ENCODE data around the gene ATN1.
"Not testable (repeated sequence)": the region's sequence is repeated elsewhere in the genome, so short reads cannot be mapped to it uniquely, and the experiment has no call there.

Gene ATN1

DNA sequence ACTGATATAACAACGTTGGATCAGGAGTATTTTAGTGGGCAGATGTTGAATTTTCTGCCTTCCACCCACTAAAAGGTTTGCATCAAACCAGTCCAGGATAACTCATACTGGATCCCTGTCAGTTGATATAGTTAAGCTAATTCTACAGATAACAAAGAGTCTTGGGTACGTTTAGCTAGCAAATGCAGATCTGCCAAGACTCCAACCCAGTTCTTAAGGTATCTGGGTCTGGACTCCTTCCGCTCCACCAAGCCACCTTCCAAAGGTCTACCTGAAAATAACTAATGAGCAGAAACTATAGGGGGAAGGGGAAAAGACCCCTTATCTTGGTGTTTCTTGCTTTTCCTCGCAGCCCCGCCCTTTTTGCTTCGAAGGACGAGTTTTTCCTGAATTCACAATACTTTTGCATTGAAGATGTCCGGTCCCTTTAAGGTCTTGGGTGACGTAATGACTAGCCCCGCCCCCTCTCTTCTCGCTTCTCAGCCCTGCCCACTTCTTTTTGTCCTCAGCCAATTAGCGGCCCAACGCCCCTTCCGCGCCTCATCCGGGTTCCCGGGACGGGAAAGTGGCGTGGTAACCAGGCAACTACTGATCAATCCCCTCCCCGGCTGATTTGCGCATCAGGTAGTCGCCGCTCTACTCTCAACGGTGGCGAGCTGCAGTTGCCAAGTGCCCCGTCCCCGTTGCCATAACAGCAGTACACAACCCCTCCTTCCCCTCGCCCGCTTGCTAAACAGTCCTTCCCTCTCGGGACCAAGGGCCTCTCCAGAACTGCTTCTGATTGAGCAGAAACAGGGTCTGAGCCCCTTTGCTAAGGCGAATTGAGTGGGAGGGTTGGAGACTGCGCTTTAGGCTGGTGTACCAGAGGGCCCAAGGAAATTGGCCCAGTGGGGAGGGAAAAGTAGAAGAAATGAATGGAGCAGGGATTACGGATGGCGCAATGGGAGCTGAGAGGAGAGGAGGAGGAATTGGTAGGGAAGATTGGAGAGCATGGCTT lies 23.2 kb upstream of the ATN1 start, which contains the start of gene LRRC23:
Gene LRRC23 (plus strand): TSS at position 543 of the 997 bp plus-strand sequence. CDS start 812 bp downstream, outside the sequence.
- peak; percentile 95 to 97 for DNase-seq

DNA sequence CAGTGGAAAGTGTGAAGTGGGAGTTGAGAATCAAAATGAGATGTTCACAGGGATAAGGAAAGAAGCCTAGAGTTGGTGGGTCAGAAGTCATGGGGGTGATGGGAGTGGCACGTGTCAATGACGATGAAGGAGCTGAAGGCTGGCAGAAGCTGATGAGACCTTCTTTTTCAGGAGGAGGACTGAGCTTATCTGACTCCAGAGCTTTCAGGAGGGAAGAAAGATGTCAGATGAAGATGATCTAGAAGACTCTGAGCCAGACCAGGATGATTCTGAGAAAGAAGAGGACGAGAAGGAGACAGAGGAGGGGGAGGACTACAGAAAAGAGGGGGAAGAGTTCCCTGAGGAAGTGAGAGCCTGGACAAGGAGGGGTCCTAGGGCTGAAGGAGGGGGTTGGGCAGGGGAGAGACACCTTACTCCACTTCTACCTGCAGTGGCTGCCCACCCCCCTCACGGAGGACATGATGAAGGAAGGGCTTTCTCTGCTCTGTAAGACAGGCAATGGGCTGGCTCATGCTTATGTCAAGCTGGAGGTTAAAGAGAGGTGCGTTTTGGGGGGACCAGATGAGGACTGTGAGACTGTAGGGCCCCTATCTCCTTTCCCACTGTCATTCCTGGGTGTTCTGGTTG lies 22.2 kb upstream of the ATN1 start:
- no peak for DNase-seq

DNA sequence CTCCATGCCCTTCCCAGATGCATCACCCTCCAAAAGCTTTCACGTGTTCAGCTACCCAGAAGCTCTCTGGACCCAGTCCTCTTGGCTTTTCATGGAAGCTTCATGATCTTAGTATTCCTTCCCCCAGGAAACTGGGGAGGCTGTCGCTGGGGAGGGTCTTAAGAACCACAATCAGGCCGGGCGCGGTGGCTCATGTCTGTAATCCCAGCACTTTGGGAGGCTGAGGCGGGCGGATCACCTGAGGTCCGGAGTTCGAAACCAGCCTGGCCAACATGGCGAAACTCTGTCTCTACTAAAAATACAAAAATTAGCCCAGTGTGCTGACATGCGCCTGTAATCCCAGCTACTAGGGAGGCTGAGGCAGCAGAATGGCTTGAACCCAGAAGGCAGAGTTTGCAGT lies 19.6 kb upstream of the ATN1 start:
- not testable (repeated sequence) for DNase-seq

DNA sequence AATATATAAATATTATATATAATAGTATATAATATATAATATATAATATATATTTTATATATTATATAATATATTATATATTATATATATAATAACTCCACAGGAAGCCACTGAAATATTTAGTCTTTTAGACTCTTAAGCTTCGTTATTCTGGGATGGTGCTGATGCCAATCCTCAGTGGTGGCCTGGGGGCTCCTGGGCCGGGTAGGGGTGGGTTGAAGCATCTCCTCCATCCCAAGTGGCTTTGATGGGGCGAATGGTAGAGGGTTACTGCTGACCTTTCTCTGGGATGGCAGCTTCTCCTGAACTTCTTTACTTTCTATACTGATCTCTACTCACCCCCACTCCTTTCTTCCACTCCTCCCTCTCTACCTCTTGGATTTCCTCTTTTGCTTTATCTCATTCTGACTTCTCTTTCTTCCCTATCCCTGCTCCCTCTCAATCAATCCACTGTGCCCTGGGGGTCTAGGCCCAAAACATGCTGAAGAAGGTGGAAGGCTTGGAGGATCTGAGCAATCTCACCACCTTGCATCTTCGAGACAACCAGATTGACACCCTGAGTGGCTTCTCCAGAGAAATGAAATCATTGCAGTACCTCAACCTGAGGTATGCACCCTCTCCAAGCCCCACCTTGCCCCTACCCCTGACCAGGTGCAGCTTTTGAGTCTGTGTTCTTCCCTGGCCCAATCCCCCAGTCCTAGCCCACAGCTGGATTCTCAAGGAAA lies 18.2 kb upstream of the ATN1 start:
- DNase-seq = no peak

DNA sequence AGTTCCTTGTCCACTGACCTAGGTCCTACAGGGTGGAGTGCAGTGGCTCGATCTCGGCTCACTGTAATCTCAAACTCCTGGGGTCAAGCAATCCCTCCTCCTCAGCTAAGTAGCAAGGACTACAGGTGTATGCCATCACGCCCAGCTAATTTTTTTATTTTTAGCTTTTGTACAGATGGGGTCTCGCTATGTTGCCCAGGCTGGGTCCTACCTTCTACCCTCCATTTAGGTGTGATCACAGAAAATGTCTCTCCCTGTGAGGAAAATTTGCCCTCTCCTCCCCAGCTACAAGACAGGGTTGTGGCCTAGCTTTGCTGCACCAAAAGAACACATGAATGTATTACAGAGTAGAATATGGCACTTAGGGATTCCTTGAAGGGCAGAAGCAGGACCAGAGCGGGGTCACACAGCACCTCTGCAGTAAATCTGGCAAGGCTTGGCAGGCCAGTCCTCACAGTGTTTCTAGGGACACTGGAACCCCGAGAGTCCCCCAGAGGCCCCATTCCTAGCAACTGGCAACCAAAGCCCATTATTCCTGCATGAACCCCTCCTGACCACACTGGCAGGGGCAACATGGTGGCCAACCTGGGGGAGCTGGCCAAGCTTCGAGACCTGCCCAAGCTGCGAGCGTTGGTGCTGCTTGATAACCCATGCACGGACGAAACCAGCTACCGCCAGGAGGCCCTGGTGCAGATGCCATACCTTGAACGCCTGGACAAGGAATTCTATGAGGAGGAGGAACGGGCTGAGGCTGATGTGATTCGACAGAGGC lies 15.4 kb upstream of the ATN1 start:
- DNase-seq = no peak

DNA sequence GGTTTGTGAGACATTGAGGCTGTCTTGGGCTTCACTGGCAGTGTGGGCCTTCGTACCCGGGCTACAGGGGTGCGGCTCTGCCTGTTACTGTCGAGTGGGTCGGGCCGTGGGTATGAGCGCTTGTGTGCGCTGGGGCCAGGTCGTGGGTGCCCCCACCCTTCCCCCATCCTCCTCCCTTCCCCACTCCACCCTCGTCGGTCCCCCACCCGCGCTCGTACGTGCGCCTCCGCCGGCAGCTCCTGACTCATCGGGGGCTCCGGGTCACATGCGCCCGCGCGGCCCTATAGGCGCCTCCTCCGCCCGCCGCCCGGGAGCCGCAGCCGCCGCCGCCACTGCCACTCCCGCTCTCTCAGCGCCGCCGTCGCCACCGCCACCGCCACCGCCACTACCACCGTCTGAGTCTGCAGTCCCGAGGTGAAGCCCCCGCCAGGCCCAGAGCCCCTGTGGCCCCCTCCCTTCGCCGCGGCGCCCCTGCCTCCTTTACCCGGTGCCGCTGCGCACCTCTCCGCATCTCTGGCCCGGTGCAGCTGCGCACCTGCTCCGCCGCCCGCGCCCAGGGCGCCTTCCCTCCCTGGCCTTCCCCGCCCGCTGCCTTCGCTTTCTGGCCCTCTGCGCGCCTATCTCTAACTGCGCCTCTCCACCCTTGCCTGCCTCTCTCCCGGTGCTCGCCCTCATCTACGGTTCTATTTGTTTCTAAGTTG lies 13.4 kb upstream of the ATN1 start, which contains the start of gene ENO2:
Gene ENO2 (plus strand): TSS at position 335 of the 701 bp plus-strand sequence. CDS start 1,253 bp downstream, outside the sequence.
- peak in 1 of 2 donors; percentile 52 for DNase-seq

DNA sequence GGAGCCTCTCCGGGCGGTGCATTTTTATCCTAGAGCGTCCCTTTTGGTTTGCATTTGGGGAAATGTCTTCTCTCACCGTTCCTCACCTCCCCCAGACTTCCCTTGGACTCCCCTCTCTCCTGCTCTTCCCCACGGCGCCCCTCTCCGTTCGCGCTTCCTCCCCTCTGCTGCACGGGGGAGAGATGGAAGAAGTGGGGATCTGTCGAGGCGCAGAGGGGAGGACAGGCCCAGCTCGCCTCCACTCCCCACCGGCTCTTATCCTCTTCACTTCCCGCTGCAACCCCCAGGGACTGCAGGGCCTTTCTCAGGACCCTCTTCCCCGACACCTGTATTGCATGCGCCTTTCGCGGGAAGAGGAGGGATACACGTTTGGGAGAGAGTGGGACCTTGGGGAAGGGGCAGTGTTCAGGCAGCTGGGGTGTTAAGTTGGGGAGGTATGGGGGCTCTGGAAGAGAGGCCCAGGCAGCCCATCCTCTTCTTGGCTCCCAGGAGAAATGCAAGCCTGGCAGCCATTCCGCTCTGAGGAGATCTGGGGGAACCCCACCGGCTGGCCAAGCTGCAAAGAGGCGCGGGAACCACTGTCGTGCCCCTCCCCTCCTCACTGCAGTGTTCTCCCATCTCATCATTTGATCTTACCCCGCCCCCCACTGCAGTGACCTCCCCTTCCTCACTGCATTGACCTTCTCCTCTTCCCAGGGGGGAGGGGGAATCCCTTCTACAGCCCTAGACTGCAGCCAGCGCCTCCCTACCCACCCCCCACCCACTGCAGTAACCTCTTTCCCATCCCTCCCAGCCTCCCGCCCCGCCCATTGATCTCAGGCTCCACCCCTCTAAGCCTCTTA lies 12.6 kb upstream of the ATN1 start:
- DNase-seq = no peak

DNA sequence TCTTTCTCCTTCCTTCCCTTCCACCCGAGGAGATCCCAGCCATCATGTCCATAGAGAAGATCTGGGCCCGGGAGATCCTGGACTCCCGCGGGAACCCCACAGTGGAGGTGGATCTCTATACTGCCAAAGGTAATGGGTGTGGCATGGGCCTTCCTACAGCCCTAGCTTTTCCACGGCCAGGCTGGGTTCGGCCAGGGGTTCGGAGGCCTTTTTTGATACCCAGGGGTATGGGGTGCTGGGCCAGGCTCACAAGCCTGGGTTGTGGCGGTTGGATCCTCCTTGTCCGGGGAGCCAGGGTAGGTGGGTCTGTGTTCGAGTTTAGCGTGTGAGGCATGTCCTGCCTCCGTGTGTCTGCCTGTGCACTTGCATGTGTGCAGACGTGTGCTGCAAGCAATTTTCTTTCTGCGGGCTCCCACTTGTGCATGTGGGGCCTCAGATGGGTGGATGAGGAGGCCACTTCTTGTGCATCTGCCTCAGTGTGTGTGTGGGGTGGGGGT lies 11.9 kb upstream of the ATN1 start:
- DNase-seq = no peak

DNA sequence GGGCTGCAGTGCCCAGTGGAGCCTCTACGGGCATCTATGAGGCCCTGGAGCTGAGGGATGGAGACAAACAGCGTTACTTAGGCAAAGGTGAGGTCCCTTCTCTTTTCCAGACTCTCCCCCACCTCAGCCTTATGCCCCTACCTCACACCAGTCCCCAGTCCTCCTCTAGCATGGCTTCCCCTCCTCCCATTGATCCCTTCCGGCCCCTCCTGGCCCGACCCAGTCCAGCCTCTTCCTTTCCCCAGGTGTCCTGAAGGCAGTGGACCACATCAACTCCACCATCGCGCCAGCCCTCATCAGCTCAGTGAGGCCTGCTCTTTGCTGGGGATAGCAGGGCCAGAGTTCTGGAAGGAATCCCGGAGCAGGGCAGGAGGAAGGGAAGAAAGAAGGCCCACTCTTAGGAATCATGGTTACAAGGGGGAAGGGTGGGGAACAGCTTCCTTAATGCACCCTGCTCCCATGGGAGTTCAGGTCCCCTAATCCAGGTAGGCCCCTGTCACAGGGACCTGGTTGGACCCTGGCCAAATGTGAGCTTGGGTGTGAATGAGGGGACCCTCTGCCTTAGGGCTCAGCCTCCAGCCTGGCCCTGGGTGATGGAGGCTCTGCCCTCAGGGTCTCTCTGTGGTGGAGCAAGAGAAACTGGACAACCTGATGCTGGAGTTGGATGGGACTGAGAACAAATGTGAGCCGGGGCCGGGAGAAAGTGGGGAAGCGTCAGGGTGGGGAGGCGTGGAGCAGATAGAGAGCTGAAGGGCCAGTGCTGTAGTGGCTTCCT lies 11.1 kb upstream of the ATN1 start:
- DNase-seq = no peak

DNA sequence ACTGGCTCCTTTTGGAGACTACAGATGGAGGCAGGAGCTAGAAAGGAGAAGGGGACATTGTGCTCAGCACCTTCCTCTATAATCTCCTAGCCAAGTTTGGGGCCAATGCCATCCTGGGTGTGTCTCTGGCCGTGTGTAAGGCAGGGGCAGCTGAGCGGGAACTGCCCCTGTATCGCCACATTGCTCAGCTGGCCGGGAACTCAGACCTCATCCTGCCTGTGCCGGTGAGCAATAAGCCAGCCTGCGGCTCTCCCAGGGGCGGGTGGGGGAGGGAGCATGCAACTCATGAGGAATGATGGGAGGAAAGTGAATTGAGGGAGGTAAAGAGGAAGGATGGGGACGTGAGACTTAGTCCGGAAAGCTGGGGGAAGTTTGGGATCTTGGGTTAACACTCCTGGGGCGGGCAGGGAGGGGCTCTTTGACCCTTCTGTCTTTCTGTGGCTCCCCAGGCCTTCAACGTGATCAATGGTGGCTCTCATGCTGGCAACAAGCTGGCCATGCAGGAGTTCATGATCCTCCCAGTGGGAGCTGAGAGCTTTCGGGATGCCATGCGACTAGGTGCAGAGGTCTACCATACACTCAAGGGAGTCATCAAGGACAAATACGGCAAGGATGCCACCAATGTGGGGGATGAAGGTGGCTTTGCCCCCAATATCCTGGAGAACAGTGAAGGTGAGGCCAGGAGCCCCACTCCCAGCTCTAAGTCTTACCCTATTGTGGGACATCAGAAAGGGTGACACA lies 10.1 kb upstream of the ATN1 start:
- DNase-seq = no peak

DNA sequence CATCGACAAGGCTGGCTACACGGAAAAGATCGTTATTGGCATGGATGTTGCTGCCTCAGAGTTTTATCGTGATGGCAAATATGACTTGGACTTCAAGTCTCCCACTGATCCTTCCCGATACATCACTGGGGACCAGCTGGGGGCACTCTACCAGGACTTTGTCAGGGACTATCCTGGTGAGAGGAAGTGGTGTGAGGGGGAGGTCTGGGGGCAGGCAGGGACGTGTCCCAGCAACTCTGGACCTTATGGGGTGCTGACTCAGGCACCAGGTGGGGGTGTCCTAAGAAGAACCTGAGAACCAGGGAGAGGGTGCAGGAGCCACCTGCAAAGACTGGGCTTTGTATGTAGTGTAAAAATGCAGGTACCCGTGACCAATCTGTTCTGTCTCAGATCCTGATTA lies 8.2 kb upstream of the ATN1 start:
- DNase-seq = no peak

DNA sequence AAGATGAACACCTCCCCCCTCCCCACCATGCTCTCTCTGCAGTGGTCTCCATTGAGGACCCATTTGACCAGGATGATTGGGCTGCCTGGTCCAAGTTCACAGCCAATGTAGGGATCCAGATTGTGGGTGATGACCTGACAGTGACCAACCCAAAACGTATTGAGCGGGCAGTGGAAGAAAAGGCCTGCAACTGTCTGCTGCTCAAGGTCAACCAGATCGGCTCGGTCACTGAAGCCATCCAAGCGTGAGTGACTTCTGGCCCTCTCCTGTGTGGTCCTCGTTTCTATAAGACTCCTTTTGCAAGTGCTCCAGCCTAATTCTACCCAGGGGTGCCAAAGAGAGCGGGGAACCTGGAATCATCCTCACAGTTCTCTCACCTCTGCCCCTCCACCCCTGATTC lies 6.2 kb upstream of the ATN1 start:
- no peak for DNase-seq

DNA sequence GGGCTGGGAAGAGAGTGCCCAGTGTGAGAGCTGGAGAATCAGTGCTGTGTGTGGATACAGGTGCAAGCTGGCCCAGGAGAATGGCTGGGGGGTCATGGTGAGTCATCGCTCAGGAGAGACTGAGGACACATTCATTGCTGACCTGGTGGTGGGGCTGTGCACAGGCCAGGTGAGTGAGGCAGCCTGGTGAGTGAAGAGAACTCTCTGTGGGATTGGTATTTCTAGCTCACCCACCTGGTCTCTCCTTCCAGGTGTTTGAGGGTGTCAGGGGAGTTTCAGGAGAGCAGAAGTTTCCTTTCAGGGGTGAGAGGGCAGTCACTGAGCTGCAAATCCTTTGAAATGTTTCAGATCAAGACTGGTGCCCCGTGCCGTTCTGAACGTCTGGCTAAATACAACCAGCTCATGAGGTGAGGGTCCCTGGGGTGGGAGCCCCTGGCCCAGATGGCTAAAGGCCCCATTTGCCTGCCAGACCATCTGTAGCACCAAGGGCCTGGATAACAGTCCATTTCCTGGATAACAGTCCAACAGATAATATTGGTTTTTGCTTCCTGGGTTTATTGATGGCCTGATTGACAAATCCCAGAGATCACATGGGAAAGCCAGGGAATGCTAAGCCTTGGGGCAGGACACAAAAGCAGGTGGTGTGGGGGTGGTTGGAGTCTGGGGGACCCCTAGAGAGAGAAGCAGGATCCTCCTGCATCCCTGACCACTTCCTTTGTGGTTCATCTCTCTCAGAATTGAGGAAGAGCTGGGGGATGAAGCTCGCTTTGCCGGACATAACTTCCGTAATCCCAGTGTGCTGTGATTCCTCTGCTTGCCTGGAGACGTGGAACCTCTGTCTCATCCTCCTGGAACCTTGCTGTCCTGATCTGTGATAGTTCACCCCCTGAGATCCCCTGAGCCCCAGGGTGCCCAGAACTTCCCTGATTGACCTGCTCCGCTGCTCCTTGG lies 5.5 kb upstream of the ATN1 start:
- DNase-seq = peak; percentile 76

DNA sequence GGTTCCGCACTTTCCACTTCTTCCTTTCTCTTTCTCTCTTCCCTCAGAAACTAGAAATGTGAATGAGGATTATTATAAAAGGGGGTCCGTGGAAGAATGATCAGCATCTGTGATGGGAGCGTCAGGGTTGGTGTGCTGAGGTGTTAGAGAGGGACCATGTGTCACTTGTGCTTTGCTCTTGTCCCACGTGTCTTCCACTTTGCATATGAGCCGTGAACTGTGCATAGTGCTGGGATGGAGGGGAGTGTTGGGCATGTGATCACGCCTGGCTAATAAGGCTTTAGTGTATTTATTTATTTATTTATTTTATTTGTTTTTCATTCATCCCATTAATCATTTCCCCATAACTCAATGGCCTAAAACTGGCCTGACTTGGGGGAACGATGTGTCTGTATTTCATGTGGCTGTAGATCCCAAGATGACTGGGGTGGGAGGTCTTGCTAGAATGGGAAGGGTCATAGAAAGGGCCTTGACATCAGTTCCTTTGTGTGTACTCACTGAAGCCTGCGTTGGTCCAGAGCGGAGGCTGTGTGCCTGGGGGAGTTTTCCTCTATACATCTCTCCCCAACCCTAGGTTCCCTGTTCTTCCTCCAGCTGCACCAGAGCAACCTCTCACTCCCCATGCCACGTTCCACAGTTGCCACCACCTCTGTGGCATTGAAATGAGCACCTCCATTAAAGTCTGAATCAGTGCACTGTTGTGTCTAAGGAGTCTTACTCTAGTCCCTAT lies 4.6 kb upstream of the ATN1 start:
- DNase-seq = no peak

DNA sequence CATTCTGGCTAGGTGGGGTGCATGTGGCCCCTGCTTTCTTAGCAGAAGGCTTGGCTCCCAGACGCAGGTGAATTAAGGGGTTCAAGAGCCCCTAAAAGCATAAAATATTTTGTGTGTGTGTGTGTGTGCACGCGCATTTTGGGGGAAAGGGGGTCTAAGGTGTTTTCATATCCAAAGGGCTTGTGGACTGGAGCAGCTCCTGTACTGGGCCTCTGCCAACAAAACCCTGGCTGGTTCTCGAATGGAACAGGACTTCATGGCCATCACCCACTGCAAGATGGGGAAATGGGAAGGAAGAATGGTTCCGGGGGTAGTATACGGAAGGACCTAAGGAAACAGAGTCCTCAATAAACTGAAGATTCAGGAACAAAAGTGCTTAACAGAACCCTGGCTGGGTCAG lies 3.9 kb upstream of the ATN1 start:
- no peak for DNase-seq

DNA sequence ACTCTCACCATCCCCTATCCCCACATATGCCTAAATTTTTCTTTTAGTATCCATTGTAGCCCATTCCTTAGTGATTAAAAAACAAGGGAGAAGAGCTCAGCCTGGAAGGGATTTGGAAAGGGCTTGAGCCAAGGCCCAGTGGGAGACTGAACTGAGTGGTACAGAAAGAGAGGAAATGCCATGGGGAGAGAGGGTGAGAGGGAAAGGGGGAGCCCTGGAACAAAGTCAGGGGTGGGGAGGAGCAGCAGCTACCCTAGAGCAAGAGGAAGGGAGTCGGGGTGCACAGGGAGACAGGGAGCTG lies 2.6 kb upstream of the ATN1 start:
- no peak for DNase-seq

All from inflammatory macrophage (primary cell).